HG02970 (cell line): Measurements from ENCODE around the gene FNDC3B.

Source experiments
- ATAC-seq: cut with Tn5 transposase; IDR thresholded peaks from one replicate; pipeline ENCODE4 v1.9.1; 2021; ENCODE audit warnings: mild to moderate bottlenecking, moderate library complexity, moderate number of reproducible peaks; ENCODE audit not compliant: unreplicated experiment, low FRiP score

FNDC3B gene

DNA sequence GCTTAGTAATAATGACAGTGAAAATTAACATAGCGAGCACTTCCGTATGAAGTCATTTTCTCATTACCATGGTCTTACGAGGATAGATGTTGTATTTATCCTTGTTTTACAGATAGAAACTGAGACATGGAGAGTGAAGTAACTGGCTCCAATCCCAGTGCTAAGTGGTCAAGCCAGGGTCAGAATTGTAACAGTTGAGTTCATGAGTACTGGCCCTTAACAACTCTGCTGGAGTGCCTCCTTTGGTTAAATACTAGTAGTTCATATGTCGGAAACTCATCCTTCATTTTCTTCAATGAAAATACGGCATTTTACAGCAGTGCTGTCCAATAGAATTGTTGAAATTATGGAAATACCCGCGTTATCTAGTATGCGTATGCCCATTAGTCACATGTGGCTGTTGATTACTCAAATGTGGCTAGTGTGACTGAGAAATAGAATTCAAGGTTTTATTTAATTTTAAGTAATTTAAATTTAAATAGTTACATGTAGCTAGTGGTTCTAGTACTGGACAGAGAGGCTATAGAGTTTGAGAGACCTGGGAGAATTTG lies 32.5 kb downstream of the FNDC3B start:
- ATAC-seq: no peak

- ATAC-seq: no peak
These were observed 33.2 kb downstream of the FNDC3B start for GRCh38 chr3:172072543-172072942.

DNA sequence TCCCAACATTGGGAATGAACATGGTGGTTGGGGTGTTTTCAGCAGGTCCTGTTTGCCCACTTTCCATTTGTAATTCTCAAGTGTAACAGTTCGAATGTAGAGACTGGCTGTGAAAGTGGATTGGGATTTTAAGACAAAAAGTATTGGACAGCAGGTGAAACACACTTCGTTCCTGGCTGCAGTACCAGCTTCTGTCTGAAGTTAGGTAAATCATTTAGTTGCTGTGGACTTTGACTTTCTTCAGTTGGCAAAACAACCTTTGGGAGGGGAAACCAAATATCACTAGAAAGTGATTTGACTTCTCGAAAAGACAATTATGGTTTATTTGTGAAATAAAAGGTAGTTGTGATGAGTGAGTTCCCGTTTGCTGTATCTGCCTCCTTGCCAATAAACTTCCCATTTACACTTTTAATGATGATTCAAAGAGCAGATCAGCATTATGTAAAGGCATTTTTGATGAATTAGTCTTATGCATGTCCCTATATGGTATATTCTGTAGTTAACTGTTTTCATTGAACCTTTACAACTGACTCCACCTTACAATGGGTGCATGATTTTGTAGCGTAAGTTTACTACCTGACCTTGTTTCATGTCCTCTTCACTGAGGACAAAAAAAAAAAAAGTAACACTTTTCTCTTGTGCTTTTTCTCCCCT lies 34.0 kb downstream of the FNDC3B start:
- ATAC-seq: no peak

GRCh38 chr3:172074032-172074431 lies 34.7 kb downstream of the FNDC3B start:
- no peak for ATAC-seq

DNA sequence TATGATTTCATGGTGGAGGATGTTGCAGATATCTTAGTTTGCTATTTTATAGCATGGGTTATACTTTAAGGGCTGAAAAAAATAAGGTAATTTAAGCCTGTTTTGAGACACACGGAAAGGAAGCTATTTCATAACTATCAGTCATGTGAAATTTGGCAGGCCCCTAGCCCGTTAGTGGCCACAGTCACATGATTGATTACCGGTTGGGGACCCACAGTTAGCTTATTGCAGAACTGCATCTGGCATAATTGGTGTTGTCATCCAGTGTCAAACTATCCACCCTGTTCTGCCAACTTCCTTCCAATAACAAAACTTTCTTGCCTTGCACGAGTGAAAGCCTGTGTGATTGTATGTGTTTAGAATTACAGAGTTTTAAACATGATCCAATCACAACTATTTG lies 35.2 kb downstream of the FNDC3B start:
- no peak for ATAC-seq

- ATAC-seq: no peak
These were observed 36.8 kb downstream of the FNDC3B start for GRCh38 chr3:172076212-172076611.

GRCh38 chr3:172077197-172077757 lies 37.9 kb downstream of the FNDC3B start:
- no peak for ATAC-seq

DNA sequence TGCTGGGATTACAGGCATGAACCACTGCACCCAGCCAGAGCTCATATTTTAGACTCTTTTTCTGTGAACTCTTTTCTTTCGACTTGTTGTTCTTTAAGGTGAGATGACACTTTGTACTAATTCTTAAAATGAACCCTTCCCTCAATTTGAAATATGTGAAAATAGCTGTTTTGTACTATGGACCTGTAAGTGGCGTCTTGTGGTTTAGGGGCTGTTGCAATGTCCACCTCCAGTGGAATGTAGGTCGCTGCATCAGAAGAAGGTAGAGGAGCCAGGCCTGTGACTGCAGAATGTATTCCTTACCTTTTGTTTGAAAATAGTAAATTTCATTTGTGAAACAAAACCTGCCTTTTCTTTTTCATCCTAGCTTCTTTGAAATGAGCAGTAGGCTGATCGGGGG lies 38.9 kb downstream of the FNDC3B start:
- no peak for ATAC-seq

DNA sequence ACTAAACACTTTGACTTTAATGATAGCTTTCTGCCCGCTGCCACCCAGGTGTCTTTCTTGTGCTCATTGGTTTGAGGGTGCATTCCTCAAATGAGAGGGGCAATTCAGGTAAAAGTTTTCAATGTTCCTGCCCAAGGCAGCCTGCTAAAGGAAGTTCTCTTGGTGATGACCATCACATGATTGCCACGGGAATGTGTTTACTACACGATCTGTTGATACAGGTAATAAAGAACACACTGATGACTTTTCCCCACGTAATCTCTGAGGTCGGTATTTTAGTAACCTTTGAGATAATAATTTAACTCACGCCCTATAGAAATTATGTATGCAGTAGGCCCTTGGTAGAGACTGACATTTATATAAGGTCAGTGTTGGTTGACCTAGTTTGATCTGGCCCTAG lies 39.3 kb downstream of the FNDC3B start:
- ATAC-seq: no peak

GRCh38 chr3:172079326-172079976 lies 40.1 kb downstream of the FNDC3B start:
- ATAC-seq: no peak

DNA sequence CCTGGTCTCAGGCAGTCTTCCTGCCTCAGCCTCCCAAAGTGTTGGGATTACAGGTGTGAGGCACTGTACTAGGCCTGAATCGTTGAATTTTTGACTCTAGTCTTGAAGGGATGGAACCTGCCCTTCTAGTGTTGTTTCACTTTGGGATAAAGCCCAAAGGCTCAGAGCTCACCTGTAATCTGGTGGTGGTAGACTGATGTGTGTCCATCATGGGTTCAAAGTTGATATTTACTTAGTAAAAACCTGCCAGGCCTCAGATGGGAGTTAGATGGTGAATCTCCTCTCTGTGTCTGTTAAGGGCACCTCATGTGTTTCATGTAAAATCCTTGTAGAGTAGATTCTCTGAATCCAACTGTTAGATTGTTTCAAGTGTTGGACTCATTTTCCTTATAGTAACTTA lies 41.1 kb downstream of the FNDC3B start:
- ATAC-seq: no peak

GRCh38 chr3:172082269-172082668 lies 42.9 kb downstream of the FNDC3B start:
- no peak for ATAC-seq

GRCh38 chr3:172082820-172083513 lies 43.6 kb downstream of the FNDC3B start:
- no peak for ATAC-seq

GRCh38 chr3:172083995-172084409 lies 44.6 kb downstream of the FNDC3B start:
- ATAC-seq: no peak

DNA sequence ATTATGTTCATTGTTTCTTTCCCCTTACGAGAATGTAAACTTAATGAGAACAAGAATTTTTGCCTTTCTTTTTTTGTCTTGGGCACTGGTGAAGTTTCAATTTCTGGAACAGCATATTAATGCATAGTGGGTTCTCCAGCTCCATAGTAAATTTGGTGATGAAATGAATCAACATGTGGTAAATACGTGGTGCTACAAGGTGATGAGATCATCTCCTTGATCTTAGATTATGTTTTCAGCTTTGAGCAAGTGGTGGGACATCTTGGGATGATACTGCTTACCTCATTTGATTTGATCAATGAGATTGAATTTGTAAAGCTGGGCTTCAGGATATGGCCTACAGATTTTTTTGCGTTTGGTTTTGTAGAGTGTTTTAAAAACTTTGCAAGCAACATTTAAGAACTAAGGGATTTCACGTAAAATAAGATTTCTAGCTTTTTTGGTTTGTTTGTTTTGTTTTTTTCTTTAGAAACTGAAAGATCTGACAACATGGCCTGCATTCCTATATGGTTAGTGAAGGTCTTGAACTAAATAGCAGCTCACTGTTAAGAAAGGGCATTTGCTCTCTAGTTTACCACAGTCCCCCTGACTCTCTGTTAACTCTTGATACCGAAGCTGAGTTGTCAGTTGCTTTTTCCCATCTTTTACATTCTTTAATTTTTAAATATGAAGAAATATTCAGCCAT lies 45.6 kb downstream of the FNDC3B start:
- ATAC-seq: no peak

DNA sequence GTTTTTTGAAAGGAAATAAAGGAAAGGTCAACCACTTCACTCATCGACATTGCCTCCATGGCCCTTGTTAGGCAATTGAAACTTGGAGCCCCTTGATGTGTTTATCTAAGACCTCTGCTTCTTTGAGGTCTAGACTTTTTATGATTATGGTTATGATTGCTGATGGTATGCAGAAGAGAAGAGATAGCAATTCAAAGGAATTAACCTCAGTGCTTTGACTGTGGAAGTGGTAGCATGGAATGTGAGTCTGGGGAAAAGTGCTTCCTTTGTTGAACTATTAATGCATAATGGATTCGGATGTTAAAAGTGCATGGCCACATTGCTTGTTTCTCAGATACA lies 46.1 kb downstream of the FNDC3B start:
- no peak for ATAC-seq

- ATAC-seq: no peak
These were observed 46.7 kb downstream of the FNDC3B start for GRCh38 chr3:172086071-172086470.

DNA sequence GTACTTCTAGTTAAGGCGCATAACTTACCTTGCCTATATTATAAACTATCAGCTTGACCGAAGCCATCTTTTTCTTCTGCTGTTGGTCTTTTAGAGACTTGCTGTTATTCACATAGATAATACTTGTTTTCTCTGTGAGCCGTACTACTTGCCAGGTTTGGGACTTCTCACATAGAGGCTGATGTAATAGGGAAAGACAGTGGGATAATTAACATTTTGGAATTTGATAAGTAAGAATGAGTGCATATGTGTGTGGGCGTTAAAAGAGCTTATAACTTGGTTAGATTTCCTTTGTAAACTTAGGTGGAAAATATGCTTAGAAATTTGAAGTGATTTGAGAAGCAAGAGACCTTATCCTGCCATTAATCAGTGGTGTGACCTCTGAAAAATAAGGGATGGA lies 47.8 kb downstream of the FNDC3B start:
- no peak for ATAC-seq

GRCh38 chr3:172087602-172088580 lies 48.5 kb downstream of the FNDC3B start:
- ATAC-seq: no peak

DNA sequence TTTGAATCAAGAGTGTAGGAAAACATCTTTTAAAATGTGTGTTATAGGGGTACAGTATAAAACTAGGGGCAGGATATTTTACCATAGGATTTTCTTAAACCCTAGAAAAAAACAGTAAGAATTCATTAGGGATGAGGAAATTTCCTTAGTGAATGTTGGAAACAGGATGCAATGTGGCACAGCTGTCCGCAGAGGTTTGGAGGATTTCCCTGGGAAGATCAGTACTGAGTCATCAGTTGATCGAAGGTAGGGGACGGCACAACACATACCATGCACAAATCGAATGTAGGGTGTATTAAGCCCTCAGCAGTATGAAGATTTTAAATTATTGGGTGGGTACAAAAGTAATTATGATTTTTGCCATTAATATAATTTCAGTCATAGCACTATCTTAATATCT lies 49.9 kb downstream of the FNDC3B start:
- ATAC-seq: no peak
